Ishikawa (cell line): ENCODE measurements around the gene PODXL2.

Source experiments
- CREB1 ChIP-seq: IDR thresholded peaks from 2 replicates; pipeline ENCODE4 v1.6.1; 2012; ENCODE audit warnings: low read depth
- EP300 ChIP-seq: IDR thresholded peaks from 2 replicates; pipeline ENCODE4 v1.6.1; 2012; ENCODE audit warnings: borderline replicate concordance
- TAF1 ChIP-seq: IDR thresholded peaks from 2 replicates; pipeline ENCODE4 v1.6.1; 2012; ENCODE audit warnings: low read depth, mild to moderate bottlenecking
- TCF12 ChIP-seq: IDR thresholded peaks from 2 replicates; pipeline ENCODE4 v1.6.1; 2012; ENCODE audit warnings: low read depth
- YY1 ChIP-seq: IDR thresholded peaks from 2 replicates; pipeline ENCODE4 v1.6.1; 2012; ENCODE audit warnings: low read depth
- TF ChIP-seq, protein P1 (sequence below): IDR thresholded peaks from 2 replicates; pipeline ENCODE4 v1.6.1; 2012

DNA sequence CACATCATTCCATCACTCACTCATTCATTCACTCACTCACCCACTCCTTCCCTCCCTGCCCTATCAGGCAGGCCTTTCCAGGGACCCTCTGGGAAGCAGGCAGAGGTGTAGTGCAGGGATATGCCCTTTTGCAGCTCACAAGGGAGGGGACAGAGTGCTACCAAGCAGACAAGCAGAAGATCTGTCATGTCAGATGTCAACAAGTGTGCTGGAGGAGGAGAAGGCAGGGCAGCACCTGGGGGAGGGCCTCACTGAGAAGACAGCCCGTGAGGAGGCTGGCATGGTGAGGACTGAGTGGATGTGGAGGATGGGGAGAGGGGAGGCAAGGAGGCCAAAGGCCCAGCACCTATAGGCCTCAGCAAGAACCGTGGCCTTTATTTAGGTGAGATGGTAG, 59.0 kb downstream of the PODXL2 start:
- TF ChIP-seq CREB1 (no peak), TAF1 (no peak), TCF12 (no peak), EP300 (no peak), YY1 (no peak)
- TF ChIP-seq, protein P1, sequence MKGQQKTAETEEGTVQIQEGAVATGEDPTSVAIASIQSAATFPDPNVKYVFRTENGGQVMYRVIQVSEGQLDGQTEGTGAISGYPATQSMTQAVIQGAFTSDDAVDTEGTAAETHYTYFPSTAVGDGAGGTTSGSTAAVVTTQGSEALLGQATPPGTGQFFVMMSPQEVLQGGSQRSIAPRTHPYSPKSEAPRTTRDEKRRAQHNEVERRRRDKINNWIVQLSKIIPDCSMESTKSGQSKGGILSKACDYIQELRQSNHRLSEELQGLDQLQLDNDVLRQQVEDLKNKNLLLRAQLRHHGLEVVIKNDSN = no peak
